Upper lobe of left lung (tissue), 6 donors: Measurements from ENCODE around the gene DERL3. TPM values are rescaled to one million over a fixed set of nuclear protein-coding genes. Genes with fewer than 3 reads are reported as not detected.
A peak's percentile ranks its signal among the peaks of the same experiment; 100 is the strongest.

Source experiments
- ATAC-seq, 2 donors: fragments of 200-7000 bp; cut with Tn5 transposase; one replicate each; pipeline ENCODE4 v1.9.1; 2022; ENCODE audit warnings: mild to moderate bottlenecking in 2 of 2, moderate library complexity in 2 of 2; ENCODE audit not compliant: low FRiP score in 2 of 2
- DNase-seq, 2 donors: peaks; one replicate each; pipeline ENCODE4 v3.0.0-alpha.2; 2019 to 2020
- H3K27ac ChIP-seq, 4 donors: fragments of 200-600 bp; sonication (generic); one replicate each; pipeline ENCODE4 v1.5.1; 2016 to 2019
- H3K27me3 ChIP-seq, 4 donors: fragments of 200-600 bp; sonication (generic); one replicate each; pipeline ENCODE4 v1.5.1; 2017 to 2019
- H3K36me3 ChIP-seq, 4 donors: fragments of 200-600 bp; sonication (generic); one replicate each; pipeline ENCODE4 v1.5.1; 2016 to 2019
- H3K4me1 ChIP-seq, 4 donors: fragments of 200-600 bp; sonication (generic); one replicate each; pipeline ENCODE4 v1.5.1; 2018 to 2019
- H3K4me3 ChIP-seq, 4 donors: fragments of 200-600 bp; sonication (generic); one replicate each; pipeline ENCODE4 v1.5.1; 2017 to 2019; ENCODE audit warnings: mild to moderate bottlenecking in 2 of 4, moderate library complexity in 1 of 4
- H3K9me3 ChIP-seq, 4 donors: fragments of 200-600 bp; sonication (generic); one replicate each; pipeline ENCODE4 v1.5.1; 2018 to 2019
- CTCF ChIP-seq, 6 experiments: fragments of 450-650 bp in 4 of 6; fragments of 200-600 bp in 2 of 6; sonication (generic) in 2 of 6; IDR thresholded peaks; one replicate each; pipeline ENCODE4 v1.5.1; 2016 to 2019; ENCODE audit warnings: antibody characterized with exemption in 6 of 6
- EP300 ChIP-seq, 4 donors: sonication (generic); formaldehyde crosslinking; IDR thresholded peaks; one replicate each; pipeline ENCODE4 v1.5.1; 2017; ENCODE audit warnings: antibody characterized with exemption in 4 of 4, control low read depth in 2 of 4
- POLR2A ChIP-seq, 4 donors: fragments of 450-650 bp; IDR thresholded peaks; one replicate each; pipeline ENCODE4 v1.5.1; 2016 to 2017; ENCODE audit warnings: antibody characterized with exemption in 4 of 4, mild to moderate bottlenecking in 2 of 4
- POLR2AphosphoS5 ChIP-seq, 2 donors: sonication (generic); formaldehyde crosslinking; IDR thresholded peaks; one replicate each; pipeline ENCODE4 v1.5.1; 2017; ENCODE audit warnings: antibody characterized with exemption in 2 of 2
- WGBS, 2 donors: methylation state at CpG; one replicate each; pipeline ENCODE4 v1.1.5; 2017 to 2018; 5-methylcytosine and 5-hydroxymethylcytosine counted together
- total RNA-seq, 6 donors: library from RNA; depleted of rRNA in 4 of 6; stranded (reverse); fragments of >200 nt in 4 of 6; gene quantifications; one replicate each; pipeline versions ENCODE4 v1.1.0 to v1.2.1, GENCODE V29; 2016 to 2021
- donor health status: DM: no; HTN: no; CAD: no; lungs with moderate emphysema.
- donor health status: DM: no; HTN: yes; CAD: no; lungs with severe emphysema.

DERL3 gene
- total RNA-seq = 10 to 100 TPM in 2 of 6 donors, 1 to 10 TPM in 4; 1.9 to 14.8 (median 5.5) TPM

GRCh38 chr22:23838681-23839468 lies at the start of gene DERL3:
TSS of gene DERL3 (minus strand) at chr22:23839006. CDS start at chr22:23838987, 19 bp downstream.
- TF ChIP-seq EP300 (IDR thresholded peaks at IDR 0.05) = no peak
- peak; percentile 54 to 60 for TF ChIP-seq POLR2AphosphoS5 (IDR thresholded peaks at IDR 0.05)
- no peak for TF ChIP-seq POLR2A (IDR thresholded peaks at IDR 0.05)
- no peak for TF ChIP-seq CTCF (IDR thresholded peaks at IDR 0.05)
- H3K36me3 ChIP-seq = peaks cover 0 to 26% (median 23%) of the 10 kb centered on the region in 4 donors
- peak within 1 kb of the TSS in 2 of 4 donors; percentile 18 to 52 for H3K27ac ChIP-seq
- H3K9me3 ChIP-seq = no peaks in the 10 kb centered on the region
- H3K27me3 ChIP-seq = no peaks in the 10 kb centered on the region
- WGBS, 2 donors = 1 to 3% methylated on average over 43 to 48 of the region's 70 CpGs
- peak within 1 kb of the TSS; percentile 5 to 62 (median 54) for H3K4me3 ChIP-seq
- peaks cover 16 to 23% (median 17%) of the 10 kb centered on the region in 4 donors for H3K4me1 ChIP-seq
- ATAC-seq (peak; percentile 95), DNase-seq (peak; percentile 99)

- Histone ChIP-seq H3K4me3 (no peak overlapping the region), H3K27me3 (no peaks in the 10 kb centered on the region), H3K4me1 (no peaks in the 10 kb centered on the region), H3K9me3 (no peaks in the 10 kb centered on the region), H3K36me3 (no peaks in the 10 kb centered on the region), H3K27ac (no peak overlapping the region)
- no peak for TF ChIP-seq POLR2AphosphoS5 (IDR thresholded peaks at IDR 0.05)
- no peak for TF ChIP-seq POLR2A (IDR thresholded peaks at IDR 0.05)
- TF ChIP-seq CTCF (IDR thresholded peaks at IDR 0.05) = no peak
- TF ChIP-seq EP300 (IDR thresholded peaks at IDR 0.05) = no peak
- no peak for ATAC-seq
- DNase-seq = peak in 1 of 2 donors; percentile 55
- whole genome bisulfite sequencing, 2 donors = 97% methylated on average over 9 of the region's 9 CpGs; no CpG with 5 or more reads in 1 of the 2 donors
These were observed 45.3 kb upstream of the DERL3 start for GRCh38 chr22:23884140-23884539.

GRCh38 chr22:23883658-23884057 lies 44.9 kb upstream of the DERL3 start:
- peak in 1 of 2 donors; percentile 15 for ATAC-seq
- DNase-seq = peak in 1 of 2 donors; percentile 46
- Histone ChIP-seq H3K4me3 (no peak overlapping the region), H3K27ac (no peak overlapping the region), H3K4me1 (no peaks in the 10 kb centered on the region), H3K36me3 (no peaks in the 10 kb centered on the region), H3K27me3 (no peaks in the 10 kb centered on the region), H3K9me3 (no peaks in the 10 kb centered on the region)
- WGBS, 2 donors = 96% methylated on average over 9 of the region's 9 CpGs; no CpG with 5 or more reads in 1 of the 2 donors
- TF ChIP-seq POLR2A (IDR thresholded peaks at IDR 0.05) = no peak
- TF ChIP-seq CTCF (IDR thresholded peaks at IDR 0.05) = no peak

- ATAC-seq = no peak
- Histone ChIP-seq H3K27me3 (no peaks in the 10 kb centered on the region), H3K4me3 (no peak overlapping the region), H3K27ac (no peak overlapping the region), H3K36me3 (peaks cover 0 to 3% (median 2%) of the 10 kb centered on the region in 4 donors), H3K4me1 (no peaks in the 10 kb centered on the region), H3K9me3 (no peaks in the 10 kb centered on the region)
- 80 to 85% methylated on average over 9 to 20 of the region's 20 CpGs for WGBS, 2 donors
- TF ChIP-seq CTCF (IDR thresholded peaks at IDR 0.05) = no peak
- TF ChIP-seq POLR2A (IDR thresholded peaks at IDR 0.05) = no peak
- no peak for TF ChIP-seq POLR2AphosphoS5 (IDR thresholded peaks at IDR 0.05)
- TF ChIP-seq EP300 (IDR thresholded peaks at IDR 0.05) = no peak
- DNase-seq = peak in 1 of 2 donors; percentile 65
These were observed 43.6 kb upstream of the DERL3 start for GRCh38 chr22:23882370-23882769.
